K562 (cell line): Measurements from ENCODE around the gene NQO2. TPM values are rescaled to one million over a fixed set of nuclear protein-coding genes. Genes with fewer than 3 reads are reported as not detected.
A peak's percentile ranks its signal among the peaks of the same experiment; 100 is the strongest.
"Not testable (repeated sequence)": the region's sequence is repeated elsewhere in the genome, so short reads cannot be mapped to it uniquely, and the experiment has no call there.

Source experiments
- ATAC-seq: fragments of 200-7000 bp; cut with Tn5 transposase; 3 replicates; pipeline ENCODE4 v1.9.1; 2020; ENCODE audit warnings: moderate library complexity
- BruUV-seq: library from RNA; stranded (reverse); fragments of 400-500 nt; replicated peaks from 2 replicates; lab custom pipeline; 2021; lab: Mats Ljungman, UMichigan
- CTCF ChIA-PET: fragments of 300-600 bp; formaldehyde crosslinking; extraction: SDS; loops from one replicate; lab custom pipeline; 2021; ENCODE audit warnings: low intra/inter-chr PET ratio; lab: Yijun Ruan, JAX
- POLR2A ChIA-PET: fragments of 300-600, 350-650 bp; sonication (Branson Sonifier 250); formaldehyde crosslinking; extraction: SDS; loops from one replicate; lab custom pipeline; 2021; ENCODE audit warnings: antibody characterized with exemption, inconsistent platforms; lab: Yijun Ruan, JAX
- DNase-seq, 4 experiments: peaks; one replicate each; pipeline versions ENCODE4 v3.0.0 to v3.0.0-alpha.2; 2011 to 2018; ENCODE audit warnings: low spot score in 3 of 4, mixed read lengths in 3 of 4; ENCODE audit errors: extremely low read depth in 1 of 4
- FAIRE-seq: peaks from 2 replicates; lab custom pipeline; 2011; peaks lifted over from hg19 to GRCh38; lab: Jason Lieb, UNC
- H2AFZ ChIP-seq: 2 replicates; pipeline ENCODE4 v1.6.0; 2011; ENCODE audit warnings: low read depth, low read length, control low read depth, inconsistent platforms
- H3K27ac ChIP-seq: fragments of 200-600 bp; 3 replicates; pipeline ENCODE4 v1.8.0; 2011; ENCODE audit warnings: low read depth, mild to moderate bottlenecking, control low read depth, inconsistent platforms, low read length, moderate library complexity, mixed read lengths; ENCODE audit errors: extremely low read depth
- H3K27me3 ChIP-seq, 2 experiments: fragments of 300-600 bp in 1 of 2; 2 replicates in 1 of 2; 3 replicates in 1 of 2; pipeline versions ENCODE4 v1.6.0 to v1.8.0; 2011; ENCODE audit warnings: inconsistent platforms in 2 of 2, low read length in 2 of 2, mild to moderate bottlenecking in 1 of 2, mixed read lengths in 1 of 2, moderate library complexity in 1 of 2; ENCODE audit not compliant: control insufficient read depth in 2 of 2, insufficient read depth in 2 of 2
- H3K36me3 ChIP-seq: fragments of 300-600 bp; 3 replicates; pipeline ENCODE4 v1.8.0; 2011; ENCODE audit warnings: mild to moderate bottlenecking, low read length, inconsistent platforms; ENCODE audit not compliant: control insufficient read depth, insufficient read depth
- H3K4me1 ChIP-seq, 2 experiments: fragments of 200-600 bp in 1 of 2; replicated peaks in 1 of 2; 2 replicates in 1 of 2; 3 replicates in 1 of 2; pipeline versions ENCODE4 v1.5.1 to v1.8.0; 2011; ENCODE audit warnings: inconsistent platforms in 2 of 2, low read length in 2 of 2, mild to moderate bottlenecking in 1 of 2, mixed read lengths in 1 of 2, moderate library complexity in 1 of 2; ENCODE audit not compliant: control insufficient read depth in 2 of 2, insufficient read depth in 2 of 2
- H3K4me2 ChIP-seq: 2 replicates; pipeline ENCODE4 v1.6.1; 2011; ENCODE audit warnings: low read length, control low read depth, inconsistent platforms, mixed read lengths; ENCODE audit not compliant: insufficient read depth
- H3K4me3 ChIP-seq: fragments of 200-600 bp; sonication (generic), shearing (Covaris generic); 2 replicates; pipeline ENCODE4 v1.5.1; 2016; ENCODE audit warnings: control low read depth, inconsistent platforms
- H3K79me2 ChIP-seq: fragments of 200-600 bp; 3 replicates; pipeline ENCODE4 v1.8.0; 2011; ENCODE audit warnings: low read length, inconsistent platforms; ENCODE audit not compliant: control insufficient read depth, insufficient read depth
- H3K9ac ChIP-seq, 2 experiments: 2 replicates each; pipeline versions ENCODE4 v1.6.0 to v1.6.1; 2011; ENCODE audit warnings: low read depth in 2 of 2, low read length in 2 of 2, control low read depth in 1 of 2, inconsistent platforms in 1 of 2, mild to moderate bottlenecking in 1 of 2, mixed read lengths in 1 of 2; ENCODE audit not compliant: insufficient read depth in 1 of 2
- H3K9me1 ChIP-seq: one replicate; pipeline ENCODE4 v1.6.0; 2011; ENCODE audit warnings: inconsistent platforms, mild to moderate bottlenecking, low read length, moderate library complexity; ENCODE audit not compliant: control insufficient read depth, insufficient read depth
- H3K9me3 ChIP-seq: replicated peaks from 2 replicates; pipeline ENCODE4 v1.5.1; 2011; ENCODE audit warnings: low read depth, low read length, inconsistent platforms; ENCODE audit not compliant: control insufficient read depth, insufficient read depth
- H4K20me1 ChIP-seq: replicated peaks from 2 replicates; pipeline ENCODE4 v1.6.1; 2011; ENCODE audit warnings: low read length, inconsistent platforms, mixed read lengths; ENCODE audit not compliant: control insufficient read depth, insufficient read depth
- GTF2E2 ChIP-seq: fragments of 200-800 bp; sonication (Bioruptor generic); IDR thresholded peaks from 2 replicates; pipeline ENCODE4 v1.6.1; 2016; ENCODE audit warnings: missing genetic modification characterization, missing compliant biosample characterization
- HMG20A ChIP-seq: fragments of 450-650 bp; formaldehyde crosslinking; conservative IDR thresholded peaks from 2 replicates; pipeline ENCODE4 v1.4.0; 2020; ENCODE audit warnings: mild to moderate bottlenecking, mixed read lengths
- PHF20 ChIP-seq: fragments of 450-650 bp; IDR thresholded peaks from 2 replicates; pipeline ENCODE4 v1.6.1; 2018; ENCODE audit not compliant: partially characterized antibody
- WGBS: fragments of 100-300 bp; shearing (Covaris generic); methylation state at CpG from one replicate; pipeline ENCODE4 v1.1.6; 2016; ENCODE audit warnings: low coverage, mixed read lengths; ENCODE audit not compliant: insufficient coverage; ENCODE audit errors: missing lambda C conversion rate; 5-methylcytosine and 5-hydroxymethylcytosine counted together
- in situ Hi-C: fragments of 300-500 bp; cut with MboI; formaldehyde crosslinking; loops from 4 replicates; pipeline ENCODE4 v1.15.0; 2018; ENCODE audit warnings: inconsistent platforms, mixed read lengths
- intact Hi-C: fragments of 100-400 bp; cut with micrococcal nuclease; formaldehyde crosslinking; loops from 2 replicates; pipeline ENCODE4 v1.14.2; 2022
- polyA plus RNA-seq, 8 experiments: library from polyadenylated mRNA; depleted of rRNA in 4 of 8; stranded (reverse) in 5 of 8; unstranded in 3 of 8; fragments of >200 nt; fragmentation: Nextera tagmentation in 2 of 8; fragmentation: Illumina TruSeq in 1 of 8; extraction: Ambion mirVana in 2 of 8; extraction: Trizol in 1 of 8; gene quantifications; 2 replicates each; pipeline versions ENCODE4 v1.2.1 to v1.2.3, GENCODE V29; 2011 to 2014; ENCODE audit warnings: inconsistent platforms in 1 of 8, missing spikeins in 1 of 8
- total RNA-seq, 7 experiments: library from RNA; depleted of rRNA in 6 of 7; stranded (reverse); fragments of >200 nt in 6 of 7; fragmentation: Illumina TruSeq in 2 of 7; extraction: Trizol in 2 of 7; gene quantifications; 2 replicates each; pipeline versions ENCODE4 v1.2.1 to v1.2.3, GENCODE V29; 2011 to 2021; ENCODE audit warnings: low replicate concordance in 1 of 7

The NQO2 gene
- total and polyA plus RNA-seq, 9 of the 15 experiments (the other 6 are each of a cell fraction or from before 2014, with no cell fraction given) = 54.6 to 214 (median 116) TPM

GRCh38 chr6:3061501-3061941, 61.8 kb downstream of the NQO2 start (continued):
- no peak for TF ChIP-seq HMG20A
- TF ChIP-seq, all 486 proteins: peak for 11

GRCh38 chr6:3063340-3063732, 63.6 kb downstream of the NQO2 start:
- WGBS = 6% methylated on average over 4 of the region's 19 CpGs
- peaks cover 44% of the 10 kb centered on the region for H3K79me2 ChIP-seq
- CTCF ChIA-PET, H3K36me3 ChIP-seq, BruUV-seq, in situ Hi-C loops, H3K9me3 ChIP-seq, ATAC-seq, H3K27me3 ChIP-seq, H4K20me1 ChIP-seq, DNase-seq, H3K9me1 ChIP-seq, intact Hi-C loops, FAIRE-seq: not testable (repeated sequence)
- peak overlapping the region; percentile 80; the same call in 2 of the 3 replicates for H3K27ac ChIP-seq
- peak overlapping the region; percentile 81 for H3K4me2 ChIP-seq
- H3K9ac ChIP-seq = peak overlapping the region; percentile 74 to 93; a peak in 3 of 4 replicates
- TF ChIP-seq GTF2E2 (tag) (peak; percentile 8; the same call in 1 of the 2 replicates), PHF20 (peak; percentile 4)
- H3K4me1 ChIP-seq = peaks cover 22 to 33% of the 10 kb centered on the region in 2 experiments
- peak overlapping the region; percentile 81 for H3K4me3 ChIP-seq
- H2AFZ ChIP-seq = peak overlapping the region; percentile 88
- POLR2A ChIA-PET = interaction anchor here (0.5 to 1.4 kb wide), 23 partner anchors 9 to 325 kb away, joined by 3 to 17 read pairs (median 3); partner anchors contain the start of genes NQO2 and WRNIP1
